K562 (cell line): ENCODE results near the gene GNAI3. TPM values are rescaled to one million over a fixed set of nuclear protein-coding genes. Genes with fewer than 3 reads are reported as not detected.

ENCODE experiments used
- ASH1L ChIP-seq: fragments of 450-650 bp; IDR thresholded peaks from 2 replicates; pipeline ENCODE4 v1.6.1; 2018; ENCODE audit warnings: borderline replicate concordance, mild to moderate bottlenecking, low read depth; ENCODE audit not compliant: partially characterized antibody
- BRCA1 ChIP-seq, 2 experiments: fragments of 450-650 bp in 1 of 2; sonication (generic) in 1 of 2; formaldehyde crosslinking in 1 of 2; IDR thresholded peaks; 2 replicates each; pipeline versions ENCODE4 v1.5.0 to v1.6.1; 2017 to 2020; ENCODE audit warnings: mild to moderate bottlenecking in 1 of 2, missing genetic modification reagents in 1 of 2
- FOXK2 ChIP-seq, 2 experiments: fragments of 450-650 bp; IDR thresholded peaks in 1 of 2; conservative IDR thresholded peaks in 1 of 2; 2 replicates each; pipeline ENCODE4 v1.6.1; 2016; ENCODE audit warnings: low read depth in 2 of 2, mild to moderate bottlenecking in 1 of 2
- FOXM1 ChIP-seq, 2 experiments: fragments of 450-650 bp in 1 of 2; sonication (generic) in 1 of 2; formaldehyde crosslinking in 1 of 2; IDR thresholded peaks; 2 replicates each; pipeline versions ENCODE4 v1.6.1 to v1.9.0; 2017 to 2022; ENCODE audit warnings: low read depth in 2 of 2, mild to moderate bottlenecking in 2 of 2, missing genetic modification reagents in 1 of 2, moderate library complexity in 1 of 2
- KDM4B ChIP-seq, 2 experiments: fragments of 450-650 bp in 1 of 2; sonication (generic) in 1 of 2; IDR thresholded peaks; 2 replicates each; pipeline ENCODE4 v1.6.1; 2016 to 2017; ENCODE audit warnings: borderline replicate concordance in 2 of 2, antibody characterized with exemption in 1 of 2, low read depth in 1 of 2, mild to moderate bottlenecking in 1 of 2
- MCM2 ChIP-seq: fragments of 450-650 bp; IDR thresholded peaks from 2 replicates; pipeline ENCODE4 v1.6.1; 2017; ENCODE audit warnings: low read depth, mild to moderate bottlenecking
- MYC ChIP-seq, 2 experiments: fragments of 250-450 bp in 1 of 2; sonication (Bioruptor Pico) in 1 of 2; IDR thresholded peaks; 2 replicates each; pipeline versions ENCODE4 v1.5.1 to v1.6.1; 2012 to 2021; ENCODE audit warnings: low read depth in 2 of 2, borderline replicate concordance in 1 of 2, improper control_type of control experiment in 1 of 2, low read length in 1 of 2, mild to moderate bottlenecking in 1 of 2, moderate library complexity in 1 of 2
- PCBP2 ChIP-seq: fragments of 200-400 bp; formaldehyde crosslinking; IDR thresholded peaks from 2 replicates; pipeline ENCODE4 v1.6.1; 2018; ENCODE audit warnings: low read length, low read depth, mild to moderate bottlenecking, moderate library complexity; ENCODE audit not compliant: poor library complexity, severe bottlenecking
- PHB2 ChIP-seq: fragments of 450-650 bp; IDR thresholded peaks from 2 replicates; pipeline ENCODE4 v1.6.1; 2017; ENCODE audit warnings: low read depth
- SMC3 ChIP-seq: conservative IDR thresholded peaks from 2 replicates; pipeline ENCODE4 v1.6.1; 2011; ENCODE audit warnings: low read depth, low read length, improper control_type of control experiment; ENCODE audit not compliant: insufficient read depth
- THRB ChIP-seq: fragments of 450-650 bp; formaldehyde crosslinking; conservative IDR thresholded peaks from 2 replicates; pipeline ENCODE4 v1.4.0; 2022; ENCODE audit warnings: mild to moderate bottlenecking, missing genetic modification characterization
- ZHX1 ChIP-seq: fragments of 150-350 bp; conservative IDR thresholded peaks from 2 replicates; pipeline ENCODE4 v1.6.1; 2014; ENCODE audit warnings: low read length
- ZNF324 ChIP-seq: fragments of 250-450 bp; sonication (Bioruptor Pico); IDR thresholded peaks from 2 replicates; pipeline ENCODE4 v1.4.0; 2020; ENCODE audit warnings: mild to moderate bottlenecking
- ZNF436 ChIP-seq: fragments of 250-450, 450-650 bp; sonication (Bioruptor Pico); formaldehyde crosslinking; IDR thresholded peaks from 2 replicates; pipeline ENCODE4 v1.7.0; 2020; ENCODE audit warnings: mild to moderate bottlenecking
- ZNF445 ChIP-seq: fragments of 250-450 bp; sonication (Bioruptor Pico); IDR thresholded peaks from 2 replicates; pipeline ENCODE4 v1.4.0; 2020; ENCODE audit warnings: low read depth, mild to moderate bottlenecking, moderate library complexity
- polyA plus RNA-seq, 8 experiments: library from polyadenylated mRNA; depleted of rRNA in 4 of 8; stranded (reverse) in 5 of 8; unstranded in 3 of 8; fragments of >200 nt; fragmentation: Nextera tagmentation in 2 of 8; fragmentation: Illumina TruSeq in 1 of 8; extraction: Ambion mirVana in 2 of 8; extraction: Trizol in 1 of 8; gene quantifications; 2 replicates each; pipeline versions ENCODE4 v1.2.1 to v1.2.3, GENCODE V29; 2011 to 2014; ENCODE audit warnings: inconsistent platforms in 1 of 8, missing spikeins in 1 of 8
- total RNA-seq, 7 experiments: library from RNA; depleted of rRNA in 6 of 7; stranded (reverse); fragments of >200 nt in 6 of 7; fragmentation: Illumina TruSeq in 2 of 7; extraction: Trizol in 2 of 7; gene quantifications; 2 replicates each; pipeline versions ENCODE4 v1.2.1 to v1.2.3, GENCODE V29; 2011 to 2021; ENCODE audit warnings: low replicate concordance in 1 of 7
- TF ChIP-seq, protein P1 (sequence below): sonication (generic); formaldehyde crosslinking; IDR thresholded peaks from 2 replicates; pipeline ENCODE4 v1.8.1; 2023; ENCODE audit warnings: mild to moderate bottlenecking, missing genetic modification reagents
- TF ChIP-seq, protein P2 (sequence below): fragments of 450-650 bp; IDR thresholded peaks from 2 replicates; pipeline ENCODE4 v1.6.1; 2018; ENCODE audit warnings: mild to moderate bottlenecking, low read depth; ENCODE audit not compliant: partially characterized antibody
- TF ChIP-seq, protein P3 (sequence below): fragments of 250-450 bp; sonication (Bioruptor Pico); IDR thresholded peaks from 2 replicates; pipeline ENCODE4 v1.4.0; 2020; ENCODE audit warnings: mild to moderate bottlenecking, moderate library complexity

The GNAI3 gene
- total and polyA plus RNA-seq, 9 of the 15 experiments (the other 6 are each of a cell fraction or from before 2014, with no cell fraction given), result 6.3 to 13.2 (median 8.9) TPM

DNA sequence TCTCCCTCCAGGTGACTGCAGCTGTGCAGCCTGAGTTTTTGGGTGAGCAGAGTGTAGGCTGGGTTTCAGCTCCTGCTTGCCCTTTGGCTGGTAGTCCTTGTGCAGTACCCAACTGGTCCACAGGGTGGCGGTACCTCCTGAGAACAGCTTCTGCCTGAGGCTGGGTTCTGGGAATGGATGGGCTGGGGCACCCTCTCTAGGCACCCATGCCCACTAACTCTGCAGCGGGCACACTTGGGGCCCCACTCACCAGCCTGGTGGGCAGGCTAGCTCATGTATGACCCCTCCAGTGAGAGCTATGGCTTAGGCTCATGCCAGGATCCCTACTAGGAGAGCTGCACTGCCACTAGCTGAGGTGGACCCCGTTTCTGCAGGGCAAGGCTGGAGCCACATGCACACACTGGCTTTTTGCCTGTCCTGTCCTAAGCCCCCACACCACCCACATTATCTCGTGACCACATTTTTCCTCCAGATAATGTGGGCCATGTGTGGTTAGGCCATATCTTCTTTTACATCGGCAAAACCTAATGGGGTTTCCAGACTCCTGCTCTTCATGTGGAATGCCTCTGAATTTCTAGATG lies 92.0 kb downstream of the GNAI3 start (continued):
- TF ChIP-seq, protein P1, sequence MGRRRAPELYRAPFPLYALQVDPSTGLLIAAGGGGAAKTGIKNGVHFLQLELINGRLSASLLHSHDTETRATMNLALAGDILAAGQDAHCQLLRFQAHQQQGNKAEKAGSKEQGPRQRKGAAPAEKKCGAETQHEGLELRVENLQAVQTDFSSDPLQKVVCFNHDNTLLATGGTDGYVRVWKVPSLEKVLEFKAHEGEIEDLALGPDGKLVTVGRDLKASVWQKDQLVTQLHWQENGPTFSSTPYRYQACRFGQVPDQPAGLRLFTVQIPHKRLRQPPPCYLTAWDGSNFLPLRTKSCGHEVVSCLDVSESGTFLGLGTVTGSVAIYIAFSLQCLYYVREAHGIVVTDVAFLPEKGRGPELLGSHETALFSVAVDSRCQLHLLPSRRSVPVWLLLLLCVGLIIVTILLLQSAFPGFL (CRISPR knock-in tag), result no peak
- TF ChIP-seq FOXK2 (conservative IDR thresholded peaks at IDR 0.05 in 1 of 2, IDR thresholded peaks at IDR 0.05 in 1 of 2; ENCODE audit: low read depth in 2 of 2), result no peak
- no peak for TF ChIP-seq ZNF445 (CRISPR knock-in tag)
- peak; percentile 33 for TF ChIP-seq MYC (IDR thresholded peaks at IDR 0.05; ENCODE audit: low read depth, low read length)
- TF ChIP-seq MYC (CRISPR knock-in tag; IDR thresholded peaks at IDR 0.05; ENCODE audit: borderline replicate concordance, low read depth), result no peak
- TF ChIP-seq ZNF324, result no peak
- no peak for TF ChIP-seq KDM4B (IDR thresholded peaks at IDR 0.05; ENCODE audit: borderline replicate concordance in 2 of 2, low read depth in 1 of 2)
- TF ChIP-seq THRB, result no peak
- TF ChIP-seq, protein P2, sequence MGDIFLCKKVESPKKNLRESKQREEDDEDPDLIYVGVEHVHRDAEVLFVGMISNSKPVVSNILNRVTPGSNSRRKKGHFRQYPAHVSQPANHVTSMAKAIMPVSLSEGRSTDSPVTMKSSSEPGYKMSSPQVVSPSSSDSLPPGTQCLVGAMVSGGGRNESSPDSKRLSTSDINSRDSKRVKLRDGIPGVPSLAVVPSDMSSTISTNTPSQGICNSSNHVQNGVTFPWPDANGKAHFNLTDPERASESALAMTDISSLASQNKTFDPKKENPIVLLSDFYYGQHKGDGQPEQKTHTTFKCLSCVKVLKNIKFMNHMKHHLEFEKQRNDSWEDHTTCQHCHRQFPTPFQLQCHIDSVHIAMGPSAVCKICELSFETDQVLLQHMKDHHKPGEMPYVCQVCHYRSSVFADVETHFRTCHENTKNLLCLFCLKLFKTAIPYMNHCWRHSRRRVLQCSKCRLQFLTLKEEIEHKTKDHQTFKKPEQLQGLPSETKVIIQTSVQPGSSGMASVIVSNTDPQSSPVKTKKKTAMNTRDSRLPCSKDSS, result no peak
- no peak for TF ChIP-seq MCM2
- TF ChIP-seq PCBP2, result no peak
- no peak for TF ChIP-seq ZNF436 (CRISPR knock-in tag)
- no peak for TF ChIP-seq PHB2
- no peak for TF ChIP-seq BRCA1 (IDR thresholded peaks at IDR 0.05)
- no peak for TF ChIP-seq BRCA1 (CRISPR knock-in tag; IDR thresholded peaks at IDR 0.05)
- TF ChIP-seq FOXM1 (IDR thresholded peaks at IDR 0.05; ENCODE audit: low read depth), result no peak
- TF ChIP-seq FOXM1 (CRISPR knock-in tag; IDR thresholded peaks at IDR 0.05; ENCODE audit: low read depth), result no peak
- TF ChIP-seq, protein P3, sequence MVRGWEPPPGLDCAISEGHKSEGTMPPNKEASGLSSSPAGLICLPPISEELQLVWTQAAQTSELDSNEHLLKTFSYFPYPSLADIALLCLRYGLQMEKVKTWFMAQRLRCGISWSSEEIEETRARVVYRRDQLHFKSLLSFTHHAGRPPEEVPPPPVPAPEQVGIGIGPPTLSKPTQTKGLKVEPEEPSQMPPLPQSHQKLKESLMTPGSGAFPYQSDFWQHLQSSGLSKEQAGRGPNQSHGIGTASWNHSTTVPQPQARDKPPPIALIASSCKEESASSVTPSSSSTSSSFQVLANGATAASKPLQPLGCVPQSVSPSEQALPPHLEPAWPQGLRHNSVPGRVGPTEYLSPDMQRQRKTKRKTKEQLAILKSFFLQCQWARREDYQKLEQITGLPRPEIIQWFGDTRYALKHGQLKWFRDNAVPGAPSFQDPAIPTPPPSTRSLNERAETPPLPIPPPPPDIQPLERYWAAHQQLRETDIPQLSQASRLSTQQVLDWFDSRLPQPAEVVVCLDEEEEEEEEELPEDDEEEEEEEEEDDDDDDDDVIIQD (CRISPR knock-in tag), result no peak
- peak; percentile 90 for TF ChIP-seq SMC3
- no peak for TF ChIP-seq ZHX1
- no peak for TF ChIP-seq ASH1L
